LHCN-M2 (cell line): Measurements from ENCODE around the gene FFAR4. TPM values are rescaled to one million over a fixed set of nuclear protein-coding genes. Genes with fewer than 3 reads are reported as not detected.
"Not testable (repeated sequence)": the region's sequence is repeated elsewhere in the genome, so short reads cannot be mapped to it uniquely, and the experiment has no call there.

ENCODE experiments used
- DNase-seq: peaks from one replicate; pipeline ENCODE4 v3.0.0-alpha.2; 2012; ENCODE audit warnings: low read depth
- polyA plus RNA-seq: library from polyadenylated mRNA; unstranded; fragments of >200 nt; gene quantifications from one replicate; pipeline ENCODE4 v1.2.1, GENCODE V29; 2012; ENCODE audit warnings: missing spikeins
- total RNA-seq: library from RNA; depleted of rRNA; stranded (reverse); fragments of >200 nt; gene quantifications from 2 replicates; pipeline ENCODE4 v1.2.3, GENCODE V29; 2014; rRNA removed

The FFAR4 gene
- total RNA-seq, result not detected in 2 replicates
- polyA plus RNA-seq, result not detected

DNA sequence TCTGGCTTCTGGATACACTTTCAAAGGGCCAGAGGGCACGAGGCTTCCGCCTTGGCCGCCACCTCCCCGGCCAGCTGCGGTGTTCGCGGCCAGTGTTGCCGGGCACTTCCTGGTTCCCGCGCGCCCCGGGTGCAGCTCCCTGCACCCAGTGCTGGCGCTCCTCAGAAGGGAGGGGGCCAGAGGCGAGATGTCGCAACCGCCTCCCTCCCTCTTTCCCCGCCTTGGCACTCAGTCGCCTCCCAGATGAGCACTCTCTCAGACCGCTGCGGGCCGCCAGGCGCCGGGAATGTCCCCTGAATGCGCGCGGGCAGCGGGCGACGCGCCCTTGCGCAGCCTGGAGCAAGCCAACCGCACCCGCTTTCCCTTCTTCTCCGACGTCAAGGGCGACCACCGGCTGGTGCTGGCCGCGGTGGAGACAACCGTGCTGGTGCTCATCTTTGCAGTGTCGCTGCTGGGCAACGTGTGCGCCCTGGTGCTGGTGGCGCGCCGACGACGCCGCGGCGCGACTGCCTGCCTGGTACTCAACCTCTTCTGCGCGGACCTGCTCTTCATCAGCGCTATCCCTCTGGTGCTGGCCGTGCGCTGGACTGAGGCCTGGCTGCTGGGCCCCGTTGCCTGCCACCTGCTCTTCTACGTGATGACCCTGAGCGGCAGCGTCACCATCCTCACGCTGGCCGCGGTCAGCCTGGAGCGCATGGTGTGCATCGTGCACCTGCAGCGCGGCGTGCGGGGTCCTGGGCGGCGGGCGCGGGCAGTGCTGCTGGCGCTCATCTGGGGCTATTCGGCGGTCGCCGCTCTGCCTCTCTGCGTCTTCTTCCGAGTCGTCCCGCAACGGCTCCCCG lies at the start of gene FFAR4:
Gene FFAR4 (plus strand): TSS at position 231 of the 842 bp plus-strand sequence. CDS start 56 bp downstream, at position 287.
- no peak for DNase-seq

DNA sequence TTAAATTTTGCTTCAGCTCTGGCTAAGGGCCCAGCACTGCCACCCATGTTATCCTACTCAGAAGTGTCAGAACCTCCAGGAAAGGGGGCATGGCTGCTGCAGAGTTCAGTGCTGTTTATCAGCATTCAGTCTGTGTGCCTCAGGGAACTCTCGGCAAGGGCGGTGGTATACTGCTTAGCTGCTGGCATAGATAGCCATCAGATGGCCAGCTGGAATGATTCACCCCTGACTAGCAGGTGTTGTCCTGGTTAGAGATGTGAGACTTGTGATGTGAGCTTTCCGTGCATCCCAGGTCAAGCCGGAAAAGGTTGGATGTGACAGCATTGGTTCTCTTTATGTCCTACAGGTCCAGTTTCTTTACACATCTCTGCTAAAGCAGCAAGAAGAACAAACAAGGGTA lies 47.9 kb upstream of the FFAR4 start:
- DNase-seq, result no peak

DNA sequence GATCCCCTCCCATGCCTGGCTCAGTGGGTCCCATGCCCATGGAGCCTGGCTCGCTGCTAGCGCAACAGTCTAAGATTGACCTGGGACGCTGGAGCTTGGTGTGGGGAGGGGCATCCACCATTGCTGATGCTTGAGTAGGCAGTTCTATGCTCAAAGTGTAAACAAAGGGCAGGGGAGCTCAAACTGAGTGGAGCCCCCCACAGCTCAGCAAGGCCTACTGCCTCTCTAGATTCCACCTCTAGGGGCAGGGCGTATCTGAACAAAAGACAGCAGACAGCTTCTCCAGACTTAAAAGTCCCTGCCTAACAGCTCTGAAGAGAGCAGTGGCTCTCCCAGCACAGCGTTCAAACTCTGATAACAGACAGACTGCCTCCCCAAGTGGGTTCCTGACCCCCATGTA lies 31.2 kb upstream of the FFAR4 start:
- no peak for DNase-seq

DNA sequence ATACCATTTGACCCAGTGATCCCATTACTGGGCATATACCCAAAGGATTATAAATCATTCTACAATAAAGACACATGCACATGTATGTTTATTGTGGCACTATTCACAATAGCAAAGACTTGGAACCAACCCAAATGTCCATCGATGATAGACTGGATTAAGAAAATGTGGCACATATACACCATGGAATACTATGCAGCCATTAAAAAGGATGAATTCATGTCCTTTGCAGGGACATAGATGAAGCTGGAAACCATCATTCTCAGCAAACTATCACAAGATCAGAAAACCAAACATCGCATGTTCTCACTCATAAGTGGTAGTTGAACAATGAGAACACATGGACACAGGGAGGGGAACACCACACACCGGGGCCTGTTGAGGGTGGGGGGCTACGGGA lies 25.6 kb upstream of the FFAR4 start:
- DNase-seq, result not testable (repeated sequence)

DNA sequence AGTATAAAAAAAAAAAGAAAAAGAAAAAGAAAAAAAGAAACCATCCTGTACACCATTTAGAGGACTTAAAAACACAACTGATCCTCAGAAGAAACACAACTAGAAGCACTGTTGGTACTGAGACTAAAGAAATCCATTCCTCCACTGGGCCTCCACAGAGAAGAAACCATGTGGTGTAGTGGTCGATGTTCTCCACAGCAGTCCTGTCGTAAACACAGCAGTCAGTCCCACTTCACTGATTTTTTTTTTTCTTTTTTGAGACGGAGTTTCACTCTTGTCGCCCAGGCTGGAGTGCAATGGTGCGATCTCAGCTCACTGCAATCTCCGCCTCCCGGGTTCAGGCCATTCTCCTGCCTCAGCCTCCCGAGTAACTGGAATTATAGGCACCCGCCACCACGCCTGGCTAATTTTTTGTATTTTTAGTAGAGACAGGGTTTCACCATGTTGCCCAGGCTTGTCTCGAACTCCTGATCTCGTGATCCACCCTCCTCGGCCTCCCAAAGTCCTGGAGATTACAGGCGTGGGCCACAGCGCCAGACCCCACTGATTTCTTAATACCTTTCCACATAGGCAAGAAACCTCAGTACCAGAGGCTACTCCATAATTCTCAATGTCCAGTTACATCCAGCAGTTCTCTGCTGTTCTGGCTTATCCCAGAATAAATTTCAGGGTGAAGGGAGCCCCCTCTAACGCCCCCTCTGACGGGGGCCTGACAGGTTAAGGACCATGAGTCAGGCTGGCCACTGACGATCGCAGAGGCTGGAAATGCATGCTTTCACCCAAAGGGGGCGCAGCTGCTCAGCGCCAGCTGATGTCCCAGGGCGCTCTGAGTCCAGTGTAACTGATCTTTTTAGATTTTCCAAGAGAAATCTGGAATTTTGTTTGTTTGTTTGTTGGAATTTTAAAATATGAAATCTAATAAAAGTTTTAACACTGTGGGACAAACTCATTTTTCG lies 24.8 kb upstream of the FFAR4 start:
- peak; percentile 54 for DNase-seq

DNA sequence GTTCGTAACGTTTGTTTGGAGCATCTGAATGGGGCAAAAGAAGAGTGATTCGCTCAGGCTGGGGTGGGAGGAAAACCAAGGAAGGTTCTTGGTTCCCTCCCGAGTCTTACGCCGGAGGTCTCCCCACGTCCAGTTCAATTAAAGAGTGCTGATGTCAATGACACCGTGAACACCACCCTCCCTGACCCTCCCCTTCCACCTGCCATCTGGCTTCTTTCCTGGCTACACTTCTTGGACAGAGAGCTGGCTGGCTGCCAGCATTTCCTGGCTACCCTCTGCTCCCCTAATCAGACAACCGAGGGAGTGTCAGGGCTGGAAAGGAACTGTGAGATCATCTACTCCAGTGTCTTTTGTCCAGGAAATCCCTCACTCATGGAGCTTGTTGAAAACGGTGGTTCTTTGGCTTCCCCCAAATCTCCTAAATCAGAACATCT lies 24.1 kb upstream of the FFAR4 start:
- peak; percentile 56 for DNase-seq

DNA sequence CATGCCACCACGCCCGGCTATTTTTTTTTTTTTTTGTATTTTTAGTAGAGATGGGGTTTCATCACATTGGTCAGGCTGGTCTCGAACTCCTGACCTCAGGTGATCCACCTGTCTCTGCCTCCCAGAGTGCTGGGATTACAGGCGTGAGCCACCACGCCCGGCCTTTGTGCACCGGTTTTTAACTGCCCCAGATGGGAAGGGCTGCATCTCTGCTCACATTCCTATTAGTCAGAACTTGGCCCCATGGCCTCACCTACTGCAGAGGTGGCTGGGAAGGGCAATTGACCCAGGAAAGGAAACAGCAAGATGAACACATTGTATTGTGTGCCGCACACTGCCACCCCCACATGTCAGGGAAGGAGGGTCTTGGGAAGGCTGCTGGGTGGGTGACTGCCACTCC lies 19.5 kb upstream of the FFAR4 start:
- not testable (repeated sequence) for DNase-seq

DNA sequence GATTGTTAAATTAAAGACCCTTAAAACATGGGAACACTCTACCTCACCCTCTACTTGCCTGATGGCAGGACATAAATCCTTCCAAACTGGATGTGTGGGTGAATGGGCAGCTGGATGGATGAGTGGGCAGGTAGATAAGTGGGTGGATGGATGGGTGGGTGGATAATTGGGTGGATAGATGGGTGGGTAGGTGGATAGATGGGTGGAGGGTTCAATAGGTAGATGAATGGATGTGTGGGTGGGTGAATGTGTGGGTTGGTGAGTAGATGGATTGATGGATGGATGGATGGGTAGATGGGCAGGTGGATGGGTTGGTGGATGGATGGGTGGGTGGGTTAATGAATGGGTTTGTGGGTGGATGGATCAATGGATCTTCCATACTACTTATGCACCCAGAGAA lies 18.9 kb upstream of the FFAR4 start:
- DNase-seq, result no peak

DNA sequence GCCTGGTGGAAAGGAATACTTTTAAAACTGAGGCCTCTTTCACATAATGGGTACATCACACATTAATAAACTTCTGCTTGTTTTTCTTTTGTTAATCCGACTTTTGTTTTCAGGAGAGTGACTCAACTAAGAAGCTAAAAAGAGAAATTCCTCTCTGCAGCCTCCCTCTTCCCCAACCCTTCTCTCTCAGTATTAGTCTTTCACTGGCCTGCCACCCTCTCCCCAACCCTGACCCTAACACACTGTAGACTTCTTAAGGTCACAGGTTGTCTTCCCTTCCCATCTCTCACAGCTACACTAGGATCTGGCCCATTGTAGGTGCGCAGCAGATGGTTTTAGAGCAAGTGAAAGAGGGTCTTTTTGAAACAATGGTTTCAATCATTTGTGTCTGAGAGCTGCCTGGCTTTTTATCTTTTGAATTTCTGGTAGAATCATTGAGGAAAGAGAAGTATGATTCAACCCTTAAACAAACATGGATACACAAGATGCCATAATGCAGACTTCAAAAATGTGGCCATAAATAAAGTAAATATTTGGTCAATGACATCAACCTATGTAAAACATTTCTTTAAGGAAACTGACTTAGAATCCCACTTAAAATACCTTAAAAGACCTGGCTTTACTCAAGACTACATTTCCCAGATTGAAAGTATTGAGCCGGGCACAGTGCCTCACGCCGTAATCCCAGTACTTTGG lies 17.9 kb upstream of the FFAR4 start:
- DNase-seq, result no peak

DNA sequence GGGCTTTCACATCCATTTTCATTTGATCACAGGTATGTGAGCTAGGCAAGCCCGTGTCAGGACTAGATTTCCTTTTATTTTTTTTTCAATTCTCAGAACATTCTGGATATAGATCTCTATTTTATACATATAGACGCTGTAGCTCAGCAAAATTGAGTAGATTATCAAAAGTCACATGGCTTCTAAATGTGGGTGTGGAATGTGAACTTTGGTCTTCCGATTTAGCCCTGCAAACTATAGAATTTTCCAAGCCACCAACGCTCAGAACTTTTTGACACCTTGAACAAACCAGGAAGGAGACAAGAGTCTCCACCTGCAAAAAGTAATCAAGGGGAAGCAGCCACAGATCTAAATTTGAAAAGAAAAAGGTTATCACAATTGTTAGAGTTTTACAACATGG lies 15.9 kb upstream of the FFAR4 start:
- DNase-seq, result no peak

DNA sequence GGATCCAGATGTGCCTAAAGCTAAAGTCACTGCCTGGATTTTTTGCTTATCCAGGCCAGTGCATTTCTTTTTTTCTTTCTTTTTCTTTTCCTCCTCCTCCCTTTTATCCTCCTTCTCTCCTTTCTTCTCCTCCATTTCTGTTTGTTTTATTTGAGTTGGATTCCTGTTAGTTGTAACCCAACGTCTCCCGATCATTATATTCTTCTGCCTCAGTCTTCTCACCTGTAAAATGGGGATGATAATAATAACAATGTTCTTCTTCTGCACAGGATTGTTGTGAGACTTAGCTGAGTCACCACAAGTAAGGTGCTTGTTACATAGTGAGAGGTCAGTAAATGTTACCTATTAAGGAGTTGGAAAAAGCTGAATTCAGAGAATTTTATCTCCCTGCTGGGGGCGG lies 13.7 kb upstream of the FFAR4 start:
- DNase-seq, result no peak

DNA sequence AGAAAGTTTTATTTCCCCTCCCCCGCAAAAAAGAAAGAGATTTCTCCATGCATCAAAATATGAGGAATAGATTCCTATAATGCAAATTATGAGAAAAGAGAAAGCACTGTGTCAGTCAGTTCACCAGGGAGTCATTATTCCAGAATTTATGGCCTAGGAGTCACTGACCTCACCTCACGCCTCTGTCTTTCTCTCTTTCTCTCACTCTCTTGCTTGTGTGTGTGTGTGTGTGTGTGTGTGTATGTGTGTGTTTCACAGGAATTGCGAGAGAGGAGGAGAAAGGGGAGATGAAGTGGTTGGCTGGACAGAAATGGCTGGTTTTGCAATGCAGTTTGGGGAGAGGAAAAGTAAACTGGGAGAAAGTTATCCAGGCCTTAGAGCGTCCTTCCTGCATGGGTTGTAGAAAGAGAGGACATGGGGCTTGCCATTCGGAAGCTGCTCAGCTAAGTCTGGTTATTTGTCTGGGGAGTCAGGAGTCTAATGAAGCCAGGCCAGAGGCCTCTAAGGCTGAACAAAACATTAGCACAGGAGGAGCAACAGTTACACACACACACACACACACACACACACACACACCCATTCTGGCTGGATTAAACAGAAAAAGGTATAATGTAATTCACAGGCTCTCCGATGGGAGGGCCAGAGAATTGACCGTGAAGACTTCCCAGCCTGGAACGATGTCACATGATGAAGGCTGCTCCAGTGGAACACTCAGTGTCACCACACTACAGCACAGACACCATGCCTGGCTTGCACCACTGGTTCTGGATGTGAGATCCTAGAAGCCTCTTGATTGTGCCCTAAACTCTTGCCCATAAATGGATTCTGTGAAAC lies 12.8 kb upstream of the FFAR4 start:
- no peak for DNase-seq

DNA sequence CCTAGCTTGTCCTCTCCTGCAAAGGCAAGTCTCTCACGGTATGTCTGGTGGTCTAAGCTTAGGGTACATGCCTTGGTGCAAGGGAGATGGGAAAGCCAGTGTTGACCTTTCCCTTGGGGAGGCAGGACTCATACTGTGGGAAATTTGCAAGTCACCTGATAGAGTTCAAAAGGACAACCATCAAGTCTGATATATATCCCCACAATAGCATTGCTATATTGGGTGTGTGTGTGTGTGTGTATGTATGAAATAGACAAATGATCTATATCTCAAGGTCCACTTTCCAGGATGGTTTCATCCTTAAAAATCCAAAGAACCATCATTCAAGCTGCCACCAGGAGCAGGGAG lies 12.2 kb upstream of the FFAR4 start:
- no peak for DNase-seq

DNA sequence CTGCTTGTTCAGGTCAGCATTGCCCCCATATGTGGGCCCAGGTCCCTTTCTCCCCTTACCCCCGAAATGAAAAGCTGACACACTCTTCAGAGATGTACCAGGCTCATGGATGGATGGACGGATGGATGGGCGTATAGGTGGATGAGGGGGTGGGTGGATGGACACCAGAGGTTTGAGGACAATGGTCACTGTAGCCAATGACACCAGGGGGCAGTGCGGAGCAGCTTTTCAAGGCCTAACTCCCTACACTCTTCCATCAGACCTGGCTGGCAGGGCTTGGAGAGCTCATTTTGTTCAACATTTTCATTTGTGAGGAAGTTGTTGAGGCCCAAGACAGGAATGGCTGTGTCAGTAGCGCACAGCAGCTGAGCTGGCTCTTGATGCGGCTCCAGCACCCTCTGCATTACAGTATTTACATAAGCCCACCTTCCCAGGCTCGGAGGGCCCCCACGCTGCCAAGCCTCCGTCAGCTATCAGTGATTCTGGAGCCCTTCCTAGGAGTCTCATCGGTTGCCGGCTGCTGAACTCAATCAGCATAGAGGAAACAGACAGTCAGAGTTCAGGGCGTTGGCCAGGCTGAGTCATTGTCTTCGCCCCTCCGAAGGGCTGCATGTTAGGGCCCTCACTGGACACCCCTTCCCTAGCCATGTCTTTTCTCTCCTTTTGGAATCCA lies 11.6 kb upstream of the FFAR4 start:
- peak; percentile 66 for DNase-seq

DNA sequence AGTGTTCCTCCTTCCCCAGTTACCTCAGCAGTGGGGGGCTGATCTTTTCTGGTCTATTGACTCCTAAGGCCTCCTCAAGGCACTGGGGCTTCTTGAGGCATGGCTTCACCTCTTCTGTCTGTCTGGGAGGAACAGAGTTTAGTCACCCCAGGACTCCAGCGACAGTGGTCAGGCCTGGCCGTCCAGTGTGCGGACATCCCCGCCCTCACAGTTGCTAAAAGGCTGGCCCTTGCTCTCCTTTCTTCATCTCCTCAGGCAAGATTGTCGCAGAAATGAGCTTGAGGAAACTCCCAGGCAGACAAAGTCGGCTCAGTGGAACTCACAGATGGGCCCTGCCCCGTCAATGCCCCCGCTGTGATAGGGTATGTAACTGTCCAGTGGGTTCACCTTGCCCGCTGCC lies 7.0 kb upstream of the FFAR4 start:
- no peak for DNase-seq

DNA sequence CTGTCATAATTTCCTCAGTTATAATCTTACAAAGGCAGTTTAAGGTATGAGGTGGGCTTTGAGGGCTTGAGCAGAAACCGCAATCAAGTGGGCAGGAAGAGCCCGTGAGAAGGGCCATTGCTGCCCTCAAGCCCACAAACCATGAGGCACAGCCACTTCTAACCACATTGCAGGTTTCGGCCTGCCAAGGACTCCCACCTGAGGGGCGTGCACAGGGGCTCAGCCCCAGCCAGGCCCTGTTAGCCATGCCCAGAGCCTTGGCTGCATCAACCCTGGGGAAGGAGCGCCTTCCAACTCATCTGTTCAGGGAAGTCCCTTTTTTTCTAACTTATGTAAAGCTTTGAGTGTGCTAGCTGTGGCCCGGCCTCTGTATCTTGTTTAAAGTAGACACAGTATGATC lies 5.9 kb upstream of the FFAR4 start:
- DNase-seq, result no peak

DNA sequence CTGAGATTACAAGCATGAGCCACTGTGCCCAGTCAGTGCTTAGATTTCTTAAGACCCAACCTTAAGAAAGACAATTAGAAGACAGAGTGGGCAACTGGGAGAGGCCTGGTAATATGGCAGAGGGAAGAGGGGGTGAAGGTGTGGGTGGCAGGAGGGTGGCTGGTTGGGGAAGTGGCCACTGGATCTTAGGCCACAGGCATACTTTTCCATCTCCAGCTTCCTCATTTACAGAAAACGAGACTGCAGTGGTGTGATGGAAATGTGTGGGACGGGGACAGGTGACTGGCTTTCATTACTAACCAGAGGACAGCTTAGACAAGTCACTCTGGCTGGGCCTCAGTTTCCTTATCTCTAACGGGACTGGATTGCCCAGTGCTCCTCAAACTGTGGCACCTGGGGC lies 1.0 kb upstream of the FFAR4 start:
- no peak for DNase-seq

DNA sequence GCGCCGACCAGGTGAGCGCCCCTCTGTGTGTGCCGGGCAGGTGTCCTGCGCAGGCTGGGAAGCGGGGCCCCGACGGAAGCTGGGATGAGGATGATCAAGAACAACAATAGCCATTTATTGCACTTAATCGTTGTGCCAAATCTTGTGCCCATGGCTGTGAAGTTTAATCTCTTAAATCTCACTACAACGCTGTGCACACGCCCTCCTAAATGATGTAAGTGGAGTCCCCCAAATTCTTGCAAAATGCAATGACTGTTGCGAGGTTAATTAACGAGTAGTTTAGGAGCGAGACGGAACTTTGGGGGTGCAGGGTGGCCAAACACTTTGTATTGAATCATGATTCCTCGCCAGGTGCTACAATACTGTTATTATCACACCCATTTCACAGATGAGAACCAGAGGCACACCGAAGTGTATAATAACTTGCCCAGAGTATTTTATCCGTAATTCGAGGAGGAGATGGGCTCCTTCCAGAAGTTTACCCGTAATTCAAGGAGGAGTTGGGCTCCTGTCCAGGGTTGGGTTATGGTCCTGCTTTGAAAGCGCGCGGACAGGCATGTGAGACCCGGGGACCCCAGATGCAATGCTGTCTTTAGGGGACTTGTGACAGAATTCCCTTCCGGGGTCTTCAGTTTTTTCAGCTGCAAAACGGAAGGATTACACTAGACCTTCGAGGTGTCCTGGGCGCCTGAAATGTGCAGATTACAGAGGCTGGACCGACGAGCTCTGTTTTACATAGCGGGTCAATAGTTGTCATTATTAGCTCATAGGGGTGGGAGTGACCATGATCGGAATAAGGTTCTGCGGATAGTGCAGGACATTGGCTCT lies 1.0 kb downstream of the FFAR4 start:
- DNase-seq, result no peak

DNA sequence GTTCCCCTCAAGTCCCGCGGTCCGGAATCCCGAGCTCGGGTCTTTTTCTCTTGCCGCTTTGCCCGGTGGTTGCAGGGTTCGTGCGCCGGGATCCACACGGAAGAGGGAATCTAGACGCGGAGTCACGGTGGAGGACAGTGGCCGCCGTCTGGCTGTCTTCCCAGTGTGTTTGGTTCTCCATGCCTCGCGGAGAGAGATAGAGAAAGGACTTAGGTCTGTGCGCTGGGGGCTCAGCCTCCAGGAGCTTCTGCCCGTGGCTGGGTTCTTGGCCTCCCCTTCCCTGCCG lies 1.6 kb downstream of the FFAR4 start:
- DNase-seq, result no peak

DNA sequence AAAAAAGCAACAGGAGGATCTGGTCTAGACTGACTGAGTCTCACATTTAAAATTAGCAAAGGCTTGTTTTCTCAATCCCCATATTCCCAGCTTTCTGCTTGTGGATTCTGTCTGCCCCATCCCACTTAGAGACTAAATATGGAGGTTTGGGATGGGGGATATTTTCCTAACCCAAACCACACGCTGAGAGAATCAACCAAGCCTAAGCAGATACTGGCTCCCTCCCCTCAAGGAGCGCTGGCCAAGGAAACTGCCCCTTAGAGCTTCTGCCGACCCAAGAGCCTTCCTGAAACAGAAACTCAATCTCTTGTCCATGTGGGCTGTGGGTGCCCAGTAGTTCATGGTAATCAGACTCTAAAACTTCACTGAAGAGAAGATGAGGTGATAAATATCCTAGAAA lies 3.9 kb downstream of the FFAR4 start:
- no peak for DNase-seq
